Cardiac muscle cell (in vitro differentiated cells and primary cell): Measurements from ENCODE around the gene ST6GALNAC3. TPM values are rescaled to one million over a fixed set of nuclear protein-coding genes. Genes with fewer than 3 reads are reported as not detected.

ENCODE experiments used
- DNase-seq, 2 donors: peaks; one replicate each; pipeline versions ENCODE4 v3.0.0 to v3.0.0-alpha.2; 2010 to 2017; ENCODE audit warnings: low read depth in 1 of 2, low spot score in 1 of 2
- H3K27ac ChIP-seq: fragments of 200-600 bp; sonication (generic); 2 replicates; pipeline ENCODE4 v1.5.1; 2016
- H3K27me3 ChIP-seq: fragments of 200-600 bp; sonication (generic); 2 replicates; pipeline ENCODE4 v1.6.0; 2016; ENCODE audit warnings: control low read depth
- H3K36me3 ChIP-seq: fragments of 200-600 bp; sonication (generic); 2 replicates; pipeline ENCODE4 v1.5.1; 2016; ENCODE audit warnings: control low read depth
- H3K4me1 ChIP-seq: fragments of 200-600 bp; sonication (generic); 2 replicates; pipeline ENCODE4 v1.8.1; 2017; ENCODE audit warnings: low read depth, mild to moderate bottlenecking, mixed run types
- H3K4me3 ChIP-seq: fragments of 200-600 bp; sonication (generic); 2 replicates; pipeline ENCODE4 v1.5.1; 2016; ENCODE audit warnings: mild to moderate bottlenecking
- H3K9me3 ChIP-seq: fragments of 200-600 bp; sonication (generic); 2 replicates; pipeline ENCODE4 v1.5.1; 2017; ENCODE audit warnings: low read depth, mild to moderate bottlenecking, control low read depth
- CTCF ChIP-seq: IDR thresholded peaks from 2 replicates; pipeline ENCODE4 v1.5.1; 2012; ENCODE audit warnings: low read depth, mild to moderate bottlenecking, low read length
- polyA plus RNA-seq: library from polyadenylated mRNA; unstranded; fragments of >200 nt; fragmentation: Nextera tagmentation; extraction: Ambion mirVana; gene quantifications from 2 replicates; pipeline ENCODE4 v1.2.1, GENCODE V29; 2016
- total RNA-seq: library from RNA; depleted of rRNA; stranded (reverse); fragments of >200 nt; gene quantifications from 2 replicates; pipeline ENCODE4 v1.2.3, GENCODE V29; 2016

ST6GALNAC3 gene
- total and polyA plus RNA-seq, 2 experiments from 2014 or later, result 10.4 to 14.8 TPM

GRCh38 chr1:76543495-76543894 is 468.9 kb downstream of the ST6GALNAC3 start:
- TF ChIP-seq CTCF, result no peak
- H3K36me3 ChIP-seq, result no peaks in the 10 kb centered on the region
- H3K27ac ChIP-seq, result no peak overlapping the region
- DNase-seq, result no peak
- no peak overlapping the region for H3K4me3 ChIP-seq
- no peaks in the 10 kb centered on the region for H3K4me1 ChIP-seq
- H3K27me3 ChIP-seq, result no peaks in the 10 kb centered on the region
- H3K9me3 ChIP-seq, result no peaks in the 10 kb centered on the region

GRCh38 chr1:76546354-76546933 is 471.9 kb downstream of the ST6GALNAC3 start:
- Histone ChIP-seq H3K36me3 (no peaks in the 10 kb centered on the region), H3K4me1 (no peaks in the 10 kb centered on the region), H3K27ac (no peak overlapping the region), H3K9me3 (no peaks in the 10 kb centered on the region), H3K27me3 (no peaks in the 10 kb centered on the region), H3K4me3 (no peak overlapping the region)
- no peak for DNase-seq
- TF ChIP-seq CTCF, result no peak

- Histone ChIP-seq H3K4me3 (no peak overlapping the region), H3K27me3 (no peaks in the 10 kb centered on the region), H3K27ac (no peak overlapping the region), H3K4me1 (no peaks in the 10 kb centered on the region), H3K36me3 (no peaks in the 10 kb centered on the region), H3K9me3 (no peaks in the 10 kb centered on the region)
- no peak for DNase-seq
- no peak for TF ChIP-seq CTCF
These were observed 473.4 kb downstream of the ST6GALNAC3 start for GRCh38 chr1:76547916-76548315.

- TF ChIP-seq CTCF, result no peak
- H3K4me1 ChIP-seq, result no peaks in the 10 kb centered on the region
- H3K36me3 ChIP-seq, result no peaks in the 10 kb centered on the region
- H3K27ac ChIP-seq, result no peak overlapping the region
- no peak for DNase-seq
- no peak overlapping the region for H3K4me3 ChIP-seq
- H3K9me3 ChIP-seq, result no peaks in the 10 kb centered on the region
- H3K27me3 ChIP-seq, result no peaks in the 10 kb centered on the region
These were observed 474.1 kb downstream of the ST6GALNAC3 start for GRCh38 chr1:76548513-76549100.

GRCh38 chr1:76554283-76554682 is 479.7 kb downstream of the ST6GALNAC3 start:
- no peak for TF ChIP-seq CTCF
- Histone ChIP-seq H3K9me3 (no peaks in the 10 kb centered on the region), H3K27ac (no peak overlapping the region), H3K4me3 (no peak overlapping the region), H3K27me3 (no peaks in the 10 kb centered on the region), H3K36me3 (no peaks in the 10 kb centered on the region), H3K4me1 (no peaks in the 10 kb centered on the region)
- DNase-seq, result no peak
